H1 (cell line): ENCODE results near the gene TNS4. TPM values are rescaled to one million over a fixed set of nuclear protein-coding genes. Genes with fewer than 3 reads are reported as not detected.
A peak's percentile ranks its signal among the peaks of the same experiment; 100 is the strongest.

ENCODE experiments used
- ASH2L ChIP-seq: fragments of 200-600, 300-600 bp; sonication (generic); IDR thresholded peaks from one replicate; pipeline ENCODE4 v1.7.1; 2017; ENCODE audit warnings: low read length
- BACH1 ChIP-seq: IDR thresholded peaks from 2 replicates; pipeline ENCODE4 v1.6.1; 2012; ENCODE audit warnings: low read length, improper control_type of control experiment
- BCL11A ChIP-seq, 2 experiments: IDR thresholded peaks; one replicate each; pipeline ENCODE4 v1.6.1; 2011; ENCODE audit warnings: low read depth in 2 of 2, low read length in 2 of 2, mild to moderate bottlenecking in 2 of 2
- CBX5 ChIP-seq: fragments of 300-800, 300-1000 bp; sonication (generic); IDR thresholded peaks from 2 replicates; pipeline ENCODE4 v1.7.1; 2016; ENCODE audit warnings: antibody characterized with exemption, low read length, low read depth
- CBX8 ChIP-seq: fragments of 300-800, 300-1000 bp; sonication (generic); IDR thresholded peaks from 2 replicates; pipeline ENCODE4 v1.7.1; 2016; ENCODE audit warnings: low read depth, low read length, borderline replicate concordance
- CHD1 ChIP-seq: IDR thresholded peaks from 2 replicates; pipeline ENCODE4 v1.6.1; 2012; ENCODE audit warnings: low read depth, low read length, improper control_type of control experiment
- CHD2 ChIP-seq: IDR thresholded peaks from 2 replicates; pipeline ENCODE4 v1.6.1; 2012; ENCODE audit warnings: low read length, improper control_type of control experiment
- CREB1 ChIP-seq: IDR thresholded peaks from 2 replicates; pipeline ENCODE4 v1.6.1; 2012; ENCODE audit warnings: inconsistent platforms
- CTBP2 ChIP-seq: IDR thresholded peaks from 2 replicates; pipeline ENCODE4 v1.7.0; 2011; ENCODE audit warnings: borderline replicate concordance, mild to moderate bottlenecking, moderate library complexity, mixed read lengths, low read length; ENCODE audit not compliant: insufficient read depth, insufficient read length
- FOSL1 ChIP-seq: IDR thresholded peaks from 2 replicates; pipeline ENCODE4 v1.6.1; 2011; ENCODE audit warnings: mild to moderate bottlenecking, low read depth, low read length, moderate library complexity; ENCODE audit not compliant: insufficient read depth
- GABPA ChIP-seq: IDR thresholded peaks from 2 replicates; pipeline ENCODE4 v1.6.1; 2011; ENCODE audit warnings: mild to moderate bottlenecking, low read length, moderate library complexity, borderline replicate concordance; ENCODE audit not compliant: insufficient read depth
- GTF2F1 ChIP-seq: IDR thresholded peaks from 2 replicates; pipeline ENCODE4 v1.6.1; 2012; ENCODE audit warnings: low read depth, low read length, improper control_type of control experiment, borderline replicate concordance
- KDM1A ChIP-seq: fragments of 200-600, 300-600 bp; sonication (generic); IDR thresholded peaks from 2 replicates; pipeline ENCODE4 v1.7.1; 2016; ENCODE audit warnings: mild to moderate bottlenecking, low read length, borderline replicate concordance
- KDM4A ChIP-seq: IDR thresholded peaks from one replicate; pipeline ENCODE4 v1.7.1; 2012; ENCODE audit warnings: low read depth, mild to moderate bottlenecking, moderate library complexity, low read length, inconsistent platforms; ENCODE audit not compliant: severe bottlenecking
- NRF1 ChIP-seq: IDR thresholded peaks from 2 replicates; pipeline ENCODE4 v1.6.1; 2011; ENCODE audit warnings: mild to moderate bottlenecking, low read depth, low read length, improper control_type of control experiment
- POLR2A ChIP-seq, 2 experiments: IDR thresholded peaks; 1 replicate in 1 of 2; 2 replicates in 1 of 2; pipeline ENCODE4 v1.6.1; 2011; ENCODE audit warnings: low read depth in 2 of 2, low read length in 2 of 2, mild to moderate bottlenecking in 2 of 2; ENCODE audit errors: control extremely low read depth in 1 of 2
- RNF2 ChIP-seq: fragments of 200-900, 300-1000 bp; sonication (generic); IDR thresholded peaks from 2 replicates; pipeline ENCODE4 v1.7.1; 2016; ENCODE audit warnings: borderline replicate concordance, low read depth, mild to moderate bottlenecking, antibody characterized with exemption, low read length; ENCODE audit not compliant: poor library complexity, severe bottlenecking; ENCODE audit errors: missing control alignments
- SIRT6 ChIP-seq: IDR thresholded peaks from one replicate; pipeline ENCODE4 v1.7.1; 2012; ENCODE audit warnings: low read length, inconsistent platforms
- SIX5 ChIP-seq: IDR thresholded peaks from 2 replicates; pipeline ENCODE4 v1.6.1; 2011; ENCODE audit warnings: mild to moderate bottlenecking, low read depth, low read length
- SP2 ChIP-seq: IDR thresholded peaks from 2 replicates; pipeline ENCODE4 v1.6.1; 2012; ENCODE audit warnings: mild to moderate bottlenecking, low read length, inconsistent platforms
- SP4 ChIP-seq: IDR thresholded peaks from 2 replicates; pipeline ENCODE4 v1.6.1; 2012; ENCODE audit warnings: low read length, inconsistent platforms
- SRF ChIP-seq: IDR thresholded peaks from 2 replicates; pipeline ENCODE4 v1.6.1; 2011; ENCODE audit warnings: mild to moderate bottlenecking, low read depth, low read length, moderate library complexity
- TBP ChIP-seq: IDR thresholded peaks from 2 replicates; pipeline ENCODE4 v1.6.1; 2011; ENCODE audit warnings: low read depth, low read length, improper control_type of control experiment
- YY1 ChIP-seq: IDR thresholded peaks from 2 replicates; pipeline ENCODE4 v1.6.1; 2011; ENCODE audit warnings: low read depth, mild to moderate bottlenecking, low read length
- polyA plus RNA-seq, 7 experiments: library from polyadenylated mRNA; depleted of rRNA in 3 of 7; stranded (reverse) in 5 of 7; unstranded in 2 of 7; fragments of >200 nt in 5 of 7; fragments of 200-250 nt in 2 of 7; gene quantifications; 1 replicate in 5 of 7; 2 replicates in 1 of 7; 4 replicates in 1 of 7; pipeline versions ENCODE4 v1.2.1 to v1.2.3, GENCODE V29; 2011 to 2013; ENCODE audit warnings: missing spikeins in 2 of 7, mixed read lengths in 2 of 7
- total RNA-seq: library from RNA; stranded (reverse); fragmentation: NEBNext Ultra II Directional; extraction: Animal tissue kit (Norgen Biotek cat#: 25700); gene quantifications from 2 replicates; pipeline ENCODE4 v1.2.1, GENCODE V29; 2021
- TF ChIP-seq, protein P1 (sequence below): IDR thresholded peaks from 2 replicates; pipeline ENCODE4 v1.6.1; 2011; ENCODE audit warnings: low read length, improper control_type of control experiment

TNS4 gene
- total and polyA plus RNA-seq, 2 of the 8 experiments (the other 6 are each of a cell fraction or from before 2014, with no cell fraction given) = 0.20 to 0.21 TPM

DNA sequence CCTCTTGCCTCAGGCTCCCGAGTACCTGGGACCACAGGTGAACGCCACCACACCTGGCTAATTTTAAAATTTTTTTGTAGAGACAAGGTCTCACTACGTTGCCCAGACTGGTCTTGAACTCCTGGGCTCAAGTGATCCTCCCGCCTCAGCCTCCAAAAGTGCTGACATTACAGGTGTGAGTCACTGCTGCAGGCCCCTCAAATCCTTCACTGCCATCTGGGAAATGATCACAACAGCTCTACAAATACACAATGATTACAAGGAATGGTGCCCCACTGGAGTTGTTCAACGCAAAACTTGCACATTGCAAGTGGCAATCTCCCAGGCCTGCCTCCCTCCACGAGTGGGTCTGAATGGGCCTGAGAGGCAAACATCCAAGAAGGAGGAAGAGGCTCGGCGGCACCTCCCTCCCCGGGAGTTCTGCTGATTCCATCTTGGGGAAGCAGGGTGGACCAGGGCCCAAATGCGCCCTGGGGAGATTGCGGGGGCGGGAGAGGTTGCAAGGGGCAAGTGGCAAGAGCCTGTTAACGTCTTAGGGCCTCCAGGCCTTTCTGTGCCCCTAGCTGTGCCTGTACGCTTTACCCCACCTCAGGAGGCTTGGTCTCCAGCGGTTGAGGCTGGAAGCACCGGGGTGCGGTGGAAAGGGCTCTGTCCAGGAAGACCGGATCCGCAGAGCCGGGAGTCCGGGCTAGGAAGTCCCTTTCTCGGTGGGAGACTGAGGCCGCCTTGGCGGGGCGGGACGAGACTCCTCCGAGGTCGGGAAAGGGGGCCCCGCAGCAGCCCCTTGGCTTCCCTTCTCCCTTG lies 58.8 kb downstream of the TNS4 start (continued):
- no peak for TF ChIP-seq RNF2
- no peak for TF ChIP-seq TBP
- no peak for TF ChIP-seq SP2
- TF ChIP-seq GABPA = 0 out of 2 replicates have a peak, but pooled peaks have one; percentile 45
- no peak for TF ChIP-seq BACH1
- TF ChIP-seq POLR2A (IDR thresholded peaks at IDR 0.05; ENCODE audit: control extremely low read depth in 1 of 2, low read depth in 2 of 2, low read length in 2 of 2) = peak in 1 of 2 experiments; percentile 6; a peak in 1 of 3 replicates
- TF ChIP-seq, protein P1, sequence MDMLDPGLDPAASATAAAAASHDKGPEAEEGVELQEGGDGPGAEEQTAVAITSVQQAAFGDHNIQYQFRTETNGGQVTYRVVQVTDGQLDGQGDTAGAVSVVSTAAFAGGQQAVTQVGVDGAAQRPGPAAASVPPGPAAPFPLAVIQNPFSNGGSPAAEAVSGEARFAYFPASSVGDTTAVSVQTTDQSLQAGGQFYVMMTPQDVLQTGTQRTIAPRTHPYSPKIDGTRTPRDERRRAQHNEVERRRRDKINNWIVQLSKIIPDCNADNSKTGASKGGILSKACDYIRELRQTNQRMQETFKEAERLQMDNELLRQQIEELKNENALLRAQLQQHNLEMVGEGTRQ = no peak
- no peak for TF ChIP-seq GTF2F1
- no peak for TF ChIP-seq FOSL1
- TF ChIP-seq KDM4A = peak; percentile 17
- no peak for TF ChIP-seq KDM1A
- no peak for TF ChIP-seq BCL11A (IDR thresholded peaks at IDR 0.05; ENCODE audit: low read depth in 2 of 2, low read length in 2 of 2)
- TF ChIP-seq CHD2 = no peak
- TF ChIP-seq CBX8 = no peak
- no peak for TF ChIP-seq SIX5
- no peak for TF ChIP-seq SP4
- no peak for TF ChIP-seq CBX5
- TF ChIP-seq CHD1 = no peak
- TF ChIP-seq SRF = no peak
- TF ChIP-seq CTBP2 = no peak
- TF ChIP-seq CREB1 = no peak
- no peak for TF ChIP-seq NRF1
- peak; percentile 45 for TF ChIP-seq ASH2L
- TF ChIP-seq YY1 = no peak
- TF ChIP-seq SIRT6 = no peak
